ENCODE measurements around the gene RPL36.

- TF ChIP-seq CTCF (IDR thresholded peaks at IDR 0.05) (no peak), POLR2AphosphoS5 (IDR thresholded peaks at IDR 0.05) (no peak), POLR2A (IDR thresholded peaks at IDR 0.05) (no peak), EP300 (IDR thresholded peaks at IDR 0.05) (no peak)
Observed at GRCh38 chr19:5719274-5719960, 29.3 kb downstream of the RPL36 start.

All from sigmoid colon (tissue), 4 donors.